Astrocyte (in vitro differentiated cells and primary cell): ENCODE data around the gene PLCH1. TPM values are rescaled to one million over a fixed set of nuclear protein-coding genes. Genes with fewer than 3 reads are reported as not detected.

Experiments
- DNase-seq: peaks from one replicate; pipeline ENCODE4 v3.0.0-alpha.2; 2010; ENCODE audit warnings: low read depth
- FAIRE-seq: peaks from 2 replicates; lab custom pipeline; 2011; peaks lifted over from hg19 to GRCh38; lab: Jason Lieb, UNC
- H2AFZ ChIP-seq: 2 replicates; pipeline ENCODE4 v1.6.0; 2012; ENCODE audit warnings: low read depth, low read length, inconsistent platforms
- H3K27ac ChIP-seq: 2 replicates; pipeline ENCODE4 v1.5.1; 2011; ENCODE audit warnings: low read depth, low read length, inconsistent platforms
- H3K27me3 ChIP-seq: 2 replicates; pipeline ENCODE4 v1.6.0; 2011; ENCODE audit warnings: low read length, inconsistent platforms; ENCODE audit not compliant: insufficient read depth
- H3K36me3 ChIP-seq: 2 replicates; pipeline ENCODE4 v1.5.1; 2011; ENCODE audit warnings: low read length, inconsistent platforms; ENCODE audit not compliant: insufficient read depth
- H3K4me1 ChIP-seq: 2 replicates; pipeline ENCODE4 v1.5.1; 2011; ENCODE audit warnings: low read length, inconsistent platforms; ENCODE audit not compliant: insufficient read depth
- H3K4me2 ChIP-seq: 2 replicates; pipeline ENCODE4 v1.6.0; 2012; ENCODE audit warnings: low read length, inconsistent platforms
- H3K4me3 ChIP-seq: 2 replicates; pipeline ENCODE4 v1.5.1; 2011; ENCODE audit warnings: low read depth, mild to moderate bottlenecking, low read length, inconsistent platforms; ENCODE audit not compliant: insufficient read depth
- H3K79me2 ChIP-seq: 2 replicates; pipeline ENCODE4 v1.6.0; 2012; ENCODE audit warnings: mild to moderate bottlenecking, low read length, inconsistent platforms; ENCODE audit not compliant: insufficient read depth
- H3K9ac ChIP-seq: 2 replicates; pipeline ENCODE4 v1.6.0; 2012; ENCODE audit warnings: mild to moderate bottlenecking, low read length, inconsistent platforms
- H3K9me3 ChIP-seq: 2 replicates; pipeline ENCODE4 v1.5.1; 2012; ENCODE audit warnings: low read depth, mild to moderate bottlenecking, low read length, inconsistent platforms; ENCODE audit not compliant: insufficient read depth
- H4K20me1 ChIP-seq: 2 replicates; pipeline ENCODE4 v1.6.0; 2012; ENCODE audit warnings: low read length, inconsistent platforms; ENCODE audit not compliant: insufficient read depth
- H3K27ac Mint-ChIP-seq: one replicate; pipeline ENCODE4 v1.8.0; 2021; ENCODE audit warnings: mild to moderate bottlenecking, mixed read lengths; ENCODE audit not compliant: unreplicated experiment
- H3K27me3 Mint-ChIP-seq: one replicate; pipeline ENCODE4 v1.8.0; 2021; ENCODE audit warnings: low read depth, mixed read lengths; ENCODE audit not compliant: unreplicated experiment
- H3K36me3 Mint-ChIP-seq: one replicate; pipeline ENCODE4 v1.8.0; 2021; ENCODE audit warnings: low read depth, mixed read lengths; ENCODE audit not compliant: unreplicated experiment
- H3K4me1 Mint-ChIP-seq: one replicate; pipeline ENCODE4 v1.8.0; 2021; ENCODE audit warnings: low read depth, mixed read lengths; ENCODE audit not compliant: unreplicated experiment
- H3K4me3 Mint-ChIP-seq: one replicate; pipeline ENCODE4 v1.8.0; 2021; ENCODE audit warnings: mild to moderate bottlenecking, moderate library complexity, mixed read lengths; ENCODE audit not compliant: unreplicated experiment
- H3K9me3 Mint-ChIP-seq: one replicate; pipeline ENCODE4 v1.8.0; 2021; ENCODE audit warnings: mild to moderate bottlenecking, mixed read lengths; ENCODE audit not compliant: unreplicated experiment
- CTCF ChIP-seq: IDR thresholded peaks from 2 replicates; pipeline ENCODE4 v1.5.1; 2011; ENCODE audit warnings: low read depth, mild to moderate bottlenecking, inconsistent platforms, low read length, moderate library complexity; ENCODE audit not compliant: insufficient read depth
- EZH2 ChIP-seq: IDR thresholded peaks from 2 replicates; pipeline ENCODE4 v1.6.1; 2012; ENCODE audit warnings: mild to moderate bottlenecking, low read length, inconsistent platforms; ENCODE audit not compliant: insufficient read depth
- total RNA-seq: library from RNA; stranded (reverse); gene quantifications from 2 replicates; pipeline ENCODE4 v1.2.1, GENCODE V29; 2021

The PLCH1 gene
- total RNA-seq, 1 donor from 2014 or later = 1.2 TPM

GRCh38 chr3:155488671-155489070 lies 256.2 kb downstream of the PLCH1 start:
- TF ChIP-seq CTCF = no peak
- no peak for TF ChIP-seq EZH2
- Mint-ChIP-seq H3K27ac (no peak overlapping the region), H3K27me3 (no peaks in the 10 kb centered on the region), H3K9me3 (no peaks in the 10 kb centered on the region), H3K4me1 (no peaks in the 10 kb centered on the region), H3K4me3 (no peak overlapping the region), H3K36me3 (no peaks in the 10 kb centered on the region)
- no peaks in the 10 kb centered on the region for H3K36me3 ChIP-seq
- no peaks in the 10 kb centered on the region for H3K27me3 ChIP-seq
- H3K9me3 ChIP-seq = no peaks in the 10 kb centered on the region
- no peaks in the 10 kb centered on the region for H3K79me2 ChIP-seq
- H3K27ac ChIP-seq = no peak overlapping the region
- H3K4me2 ChIP-seq = no peak overlapping the region
- no peaks in the 10 kb centered on the region for H3K4me1 ChIP-seq
- H2AFZ ChIP-seq = no peak overlapping the region
- H3K4me3 ChIP-seq = no peak overlapping the region
- no peaks in the 10 kb centered on the region for H4K20me1 ChIP-seq
- DNase-seq (no peak), FAIRE-seq (no peak)
- no peak overlapping the region for H3K9ac ChIP-seq

GRCh38 chr3:155485897-155486296 lies 259.0 kb downstream of the PLCH1 start:
- Mint-ChIP-seq H3K4me1 (no peaks in the 10 kb centered on the region), H3K27me3 (no peaks in the 10 kb centered on the region), H3K36me3 (no peaks in the 10 kb centered on the region), H3K27ac (no peak overlapping the region), H3K4me3 (no peak overlapping the region), H3K9me3 (no peaks in the 10 kb centered on the region)
- no peak overlapping the region for H3K9ac ChIP-seq
- H4K20me1 ChIP-seq = no peaks in the 10 kb centered on the region
- FAIRE-seq (no peak), DNase-seq (no peak)
- H3K27ac ChIP-seq = no peak overlapping the region
- TF ChIP-seq EZH2 (no peak), CTCF (no peak)
- no peaks in the 10 kb centered on the region for H3K4me1 ChIP-seq
- H3K4me2 ChIP-seq = no peak overlapping the region
- no peaks in the 10 kb centered on the region for H3K9me3 ChIP-seq
- H3K36me3 ChIP-seq = no peaks in the 10 kb centered on the region
- no peaks in the 10 kb centered on the region for H3K27me3 ChIP-seq
- H3K79me2 ChIP-seq = no peaks in the 10 kb centered on the region
- no peak overlapping the region for H3K4me3 ChIP-seq
- no peak overlapping the region for H2AFZ ChIP-seq

- no peak overlapping the region for H3K27ac ChIP-seq
- no peaks in the 10 kb centered on the region for H3K79me2 ChIP-seq
- Mint-ChIP-seq H3K36me3 (no peaks in the 10 kb centered on the region), H3K27me3 (no peaks in the 10 kb centered on the region), H3K9me3 (peaks cover 3% of the 10 kb centered on the region), H3K4me1 (no peaks in the 10 kb centered on the region), H3K4me3 (no peak overlapping the region), H3K27ac (no peak overlapping the region)
- H2AFZ ChIP-seq = no peak overlapping the region
- H4K20me1 ChIP-seq = no peaks in the 10 kb centered on the region
- no peaks in the 10 kb centered on the region for H3K27me3 ChIP-seq
- H3K9ac ChIP-seq = no peak overlapping the region
- no peak overlapping the region for H3K4me3 ChIP-seq
- no peaks in the 10 kb centered on the region for H3K4me1 ChIP-seq
- no peak for FAIRE-seq
- DNase-seq = no peak
- no peaks in the 10 kb centered on the region for H3K9me3 ChIP-seq
- no peak for TF ChIP-seq EZH2
- TF ChIP-seq CTCF = no peak
- no peaks in the 10 kb centered on the region for H3K36me3 ChIP-seq
- H3K4me2 ChIP-seq = no peak overlapping the region
Observed at GRCh38 chr3:155481591-155481990, 263.3 kb downstream of the PLCH1 start.
